Lung (tissue), 12 donors: Measurements from ENCODE around the gene NKPD1. TPM values are rescaled to one million over a fixed set of nuclear protein-coding genes. Genes with fewer than 3 reads are reported as not detected.

Experiments used
- ATAC-seq: fragments of 200-7000 bp; cut with Tn5 transposase; one replicate; pipeline ENCODE4 v1.9.1; 2020; ENCODE audit warnings: moderate number of reproducible peaks; ENCODE audit not compliant: insufficient read depth, low FRiP score
- DNase-seq, 3 donors: peaks; one replicate each; pipeline ENCODE4 v3.0.0-alpha.2; 2013 to 2017
- H3K27ac ChIP-seq, 2 donors: one replicate each; pipeline ENCODE4 v1.5.1; 2013; ENCODE audit warnings: mild to moderate bottlenecking in 2 of 2, moderate library complexity in 2 of 2, control low read depth in 1 of 2, inconsistent platforms in 1 of 2, low read depth in 1 of 2, low read length in 1 of 2
- H3K27me3 ChIP-seq, 3 donors: one replicate each; pipeline ENCODE4 v1.5.1; 2013; ENCODE audit warnings: low read length in 2 of 3; ENCODE audit not compliant: control insufficient read depth in 3 of 3, insufficient read depth in 3 of 3
- H3K36me3 ChIP-seq, 4 donors: one replicate each; pipeline ENCODE4 v1.5.1; 2013; ENCODE audit warnings: low read length in 4 of 4, mild to moderate bottlenecking in 1 of 4, moderate library complexity in 1 of 4; ENCODE audit not compliant: control insufficient read depth in 4 of 4, insufficient read depth in 4 of 4
- H3K4me1 ChIP-seq, 5 donors: one replicate each; pipeline ENCODE4 v1.5.1; 2013; ENCODE audit warnings: low read length in 5 of 5, mild to moderate bottlenecking in 2 of 5, moderate library complexity in 1 of 5; ENCODE audit not compliant: control insufficient read depth in 5 of 5, insufficient read depth in 5 of 5
- H3K4me3 ChIP-seq: one replicate; pipeline ENCODE4 v1.5.1; 2013; ENCODE audit warnings: mild to moderate bottlenecking, control low read depth, moderate library complexity
- H3K9ac ChIP-seq, 2 donors: one replicate each; pipeline ENCODE4 v1.5.1; 2013; ENCODE audit warnings: low read length in 2 of 2, control low read depth in 1 of 2; ENCODE audit not compliant: insufficient read depth in 1 of 2
- H3K9me3 ChIP-seq, 4 donors: one replicate each; pipeline ENCODE4 v1.5.1; 2013; ENCODE audit warnings: low read length in 3 of 4, mild to moderate bottlenecking in 1 of 4, moderate library complexity in 1 of 4; ENCODE audit not compliant: control insufficient read depth in 4 of 4, insufficient read depth in 3 of 4
- WGBS, 2 donors: extraction: QIAGEN DNeasy Blood & Tissue Kit; methylation state at CpG; one replicate each; pipeline ENCODE4 v1.1.7; 2013; 5-methylcytosine and 5-hydroxymethylcytosine counted together
- polyA plus RNA-seq, 2 donors: library from polyadenylated mRNA; stranded (reverse); fragments of 200-250 nt; gene quantifications; one replicate each; pipeline ENCODE4 v1.2.1, GENCODE V29; 2013
- total RNA-seq, 2 donors: library from RNA; depleted of rRNA in 1 of 2; stranded (reverse); fragments of >200 nt in 1 of 2; gene quantifications; one replicate each; pipeline ENCODE4 v1.2.1, GENCODE V29; 2014 to 2021
- TF ChIP-seq, protein P1 (sequence below): IDR thresholded peaks from 2 replicates; pipeline ENCODE4 v1.5.1; 2012; ENCODE audit warnings: mild to moderate bottlenecking; ENCODE audit errors: control extremely low read depth, extremely low read depth
- donor health status: control.
- donor health status: control.
- donor health status: Bipolar disorder and iron deficiency.
- donor health status: healthy.
- donor health status: DM: yes; HTN: yes; CAD: no.

Gene NKPD1
- total and polyA plus RNA-seq, 4 donors = 0.06 to 0.08 (median 0.07) TPM; not detected in 1

- Histone ChIP-seq H3K4me1 (peaks cover 0 to 4% (median 3%) of the 10 kb centered on the region in 5 donors), H3K9me3 (no peaks in the 10 kb centered on the region), H3K4me3 (no peak overlapping the region), H3K9ac (no peak overlapping the region), H3K36me3 (peaks cover 0 to 61% (median 17%) of the 10 kb centered on the region in 4 donors), H3K27me3 (no peaks in the 10 kb centered on the region), H3K27ac (no peak overlapping the region)
- TF ChIP-seq, protein P1, sequence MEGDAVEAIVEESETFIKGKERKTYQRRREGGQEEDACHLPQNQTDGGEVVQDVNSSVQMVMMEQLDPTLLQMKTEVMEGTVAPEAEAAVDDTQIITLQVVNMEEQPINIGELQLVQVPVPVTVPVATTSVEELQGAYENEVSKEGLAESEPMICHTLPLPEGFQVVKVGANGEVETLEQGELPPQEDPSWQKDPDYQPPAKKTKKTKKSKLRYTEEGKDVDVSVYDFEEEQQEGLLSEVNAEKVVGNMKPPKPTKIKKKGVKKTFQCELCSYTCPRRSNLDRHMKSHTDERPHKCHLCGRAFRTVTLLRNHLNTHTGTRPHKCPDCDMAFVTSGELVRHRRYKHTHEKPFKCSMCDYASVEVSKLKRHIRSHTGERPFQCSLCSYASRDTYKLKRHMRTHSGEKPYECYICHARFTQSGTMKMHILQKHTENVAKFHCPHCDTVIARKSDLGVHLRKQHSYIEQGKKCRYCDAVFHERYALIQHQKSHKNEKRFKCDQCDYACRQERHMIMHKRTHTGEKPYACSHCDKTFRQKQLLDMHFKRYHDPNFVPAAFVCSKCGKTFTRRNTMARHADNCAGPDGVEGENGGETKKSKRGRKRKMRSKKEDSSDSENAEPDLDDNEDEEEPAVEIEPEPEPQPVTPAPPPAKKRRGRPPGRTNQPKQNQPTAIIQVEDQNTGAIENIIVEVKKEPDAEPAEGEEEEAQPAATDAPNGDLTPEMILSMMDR = no peak
- no peak for ATAC-seq
- DNase-seq = no peak
- 94 to 96% methylated on average over 33 of the region's 33 CpGs for whole genome bisulfite sequencing, 2 donors
Observed at GRCh38 chr19:45142016-45142725, 18.6 kb downstream of the NKPD1 start.

DNA sequence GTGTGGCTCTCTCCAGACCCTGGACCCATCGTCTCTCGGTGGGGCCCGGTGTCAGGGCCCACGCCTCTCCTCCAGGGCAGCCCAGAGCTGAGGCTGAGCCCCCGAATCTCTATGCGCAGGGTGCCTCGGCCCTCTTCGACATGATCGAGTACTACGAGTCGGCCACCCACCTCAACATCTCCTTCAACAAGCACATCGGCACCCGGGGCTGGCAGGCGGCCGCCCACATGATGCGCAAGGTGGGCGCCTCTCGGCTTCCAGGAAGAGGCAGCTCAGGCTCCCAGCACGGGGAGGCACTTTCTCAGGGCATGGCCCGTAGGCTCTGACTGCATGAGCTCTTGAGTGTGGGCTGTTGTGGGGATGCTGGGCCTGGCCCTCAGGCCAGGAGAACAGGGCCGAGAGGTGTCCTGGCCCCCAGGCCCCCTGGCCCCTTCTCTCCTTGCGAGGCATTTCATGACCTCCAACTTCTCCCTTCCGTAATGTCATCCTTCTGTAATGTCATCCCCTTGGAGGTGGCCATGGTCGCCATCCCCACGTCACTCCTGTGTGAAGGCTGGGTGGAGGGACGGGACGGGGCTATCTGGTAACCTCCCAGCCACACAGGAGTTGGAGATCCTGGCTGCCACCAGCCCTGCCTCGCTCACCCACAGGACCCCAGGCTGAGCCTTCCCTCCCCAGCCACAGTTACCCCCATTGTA, 19.4 kb downstream of the NKPD1 start:
- DNase-seq = no peak
- no peaks in the 10 kb centered on the region for H3K27me3 ChIP-seq
- no peak overlapping the region for H3K4me3 ChIP-seq
- peaks cover 0 to 55% (median 15%) of the 10 kb centered on the region in 4 donors for H3K36me3 ChIP-seq
- TF ChIP-seq, protein P1 = no peak
- H3K9me3 ChIP-seq = no peaks in the 10 kb centered on the region
- H3K4me1 ChIP-seq = peaks cover 0 to 11% (median 4%) of the 10 kb centered on the region in 5 donors
- no peak for ATAC-seq
- no peak overlapping the region for H3K27ac ChIP-seq
- 95 to 97% methylated on average over 27 to 28 of the region's 28 CpGs for WGBS, 2 donors
- no peak overlapping the region for H3K9ac ChIP-seq

DNA sequence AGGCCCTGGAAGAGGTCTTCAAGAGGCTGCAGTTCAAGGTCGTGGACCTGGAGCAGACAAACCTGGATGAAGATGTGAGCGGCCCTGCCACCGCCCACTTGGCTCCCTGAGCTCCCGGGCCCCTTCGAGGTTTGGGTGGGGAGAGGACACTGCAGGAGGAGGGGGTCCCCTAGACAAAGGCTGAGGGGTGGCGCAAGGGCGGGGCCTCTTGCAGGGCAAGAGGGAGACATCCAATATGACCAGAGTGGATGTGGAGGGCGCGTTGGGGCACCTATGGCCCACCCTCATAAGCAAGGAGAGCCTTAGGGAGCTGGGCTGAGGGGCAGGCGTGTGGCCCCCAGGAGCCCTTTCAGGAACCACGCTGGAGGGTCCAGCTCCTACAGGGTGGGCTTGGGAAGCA, 20.2 kb downstream of the NKPD1 start:
- TF ChIP-seq, protein P1 = no peak
- Histone ChIP-seq H3K36me3 (peaks cover 0 to 49% (median 13%) of the 10 kb centered on the region in 4 donors), H3K27me3 (no peaks in the 10 kb centered on the region), H3K9me3 (no peaks in the 10 kb centered on the region), H3K4me1 (peaks cover 0 to 11% (median 4%) of the 10 kb centered on the region in 5 donors), H3K4me3 (no peak overlapping the region), H3K27ac (no peak overlapping the region), H3K9ac (no peak overlapping the region)
- DNase-seq = no peak
- WGBS, 2 donors = 95 to 97% methylated on average over 11 of the region's 11 CpGs
- ATAC-seq = no peak
